ENCODE data around the gene TMEM236.

DNA sequence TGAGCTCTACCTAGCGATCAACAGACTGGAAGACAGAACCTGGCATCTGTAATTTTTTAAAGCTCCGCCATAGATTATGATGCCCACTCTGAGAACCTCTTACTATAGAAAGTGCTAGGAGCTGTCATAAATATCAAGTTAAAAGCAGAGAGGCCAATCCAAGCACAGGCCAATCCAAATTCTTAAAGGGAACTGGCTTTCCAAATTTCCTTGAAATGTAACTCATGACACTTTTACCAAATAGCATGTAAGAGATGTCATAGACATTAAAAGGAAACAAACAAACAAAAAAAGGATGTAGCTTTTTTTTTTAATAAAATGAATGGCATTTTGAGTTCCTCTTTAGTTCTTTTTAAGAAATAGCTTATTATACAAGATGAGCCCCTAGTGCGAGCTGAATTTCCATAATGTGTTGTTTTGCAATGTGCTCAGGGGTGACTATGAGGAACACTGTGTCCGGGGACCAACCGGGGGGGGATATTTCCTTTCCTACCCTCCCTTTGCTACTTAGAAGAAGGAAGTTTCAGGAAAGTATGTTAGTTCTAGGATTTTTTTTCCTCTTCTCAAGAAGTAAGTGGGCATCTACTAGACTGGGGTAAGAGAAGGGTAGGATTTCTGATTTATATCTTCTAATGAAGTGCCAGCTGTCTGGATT is 33.4 kb downstream of the TMEM236 start:
- TF ChIP-seq POLR2A (IDR thresholded peaks at IDR 0.05; ENCODE audit: low read depth, low read length), result no peak
- TF ChIP-seq, protein P1, sequence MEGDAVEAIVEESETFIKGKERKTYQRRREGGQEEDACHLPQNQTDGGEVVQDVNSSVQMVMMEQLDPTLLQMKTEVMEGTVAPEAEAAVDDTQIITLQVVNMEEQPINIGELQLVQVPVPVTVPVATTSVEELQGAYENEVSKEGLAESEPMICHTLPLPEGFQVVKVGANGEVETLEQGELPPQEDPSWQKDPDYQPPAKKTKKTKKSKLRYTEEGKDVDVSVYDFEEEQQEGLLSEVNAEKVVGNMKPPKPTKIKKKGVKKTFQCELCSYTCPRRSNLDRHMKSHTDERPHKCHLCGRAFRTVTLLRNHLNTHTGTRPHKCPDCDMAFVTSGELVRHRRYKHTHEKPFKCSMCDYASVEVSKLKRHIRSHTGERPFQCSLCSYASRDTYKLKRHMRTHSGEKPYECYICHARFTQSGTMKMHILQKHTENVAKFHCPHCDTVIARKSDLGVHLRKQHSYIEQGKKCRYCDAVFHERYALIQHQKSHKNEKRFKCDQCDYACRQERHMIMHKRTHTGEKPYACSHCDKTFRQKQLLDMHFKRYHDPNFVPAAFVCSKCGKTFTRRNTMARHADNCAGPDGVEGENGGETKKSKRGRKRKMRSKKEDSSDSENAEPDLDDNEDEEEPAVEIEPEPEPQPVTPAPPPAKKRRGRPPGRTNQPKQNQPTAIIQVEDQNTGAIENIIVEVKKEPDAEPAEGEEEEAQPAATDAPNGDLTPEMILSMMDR (conservative IDR thresholded peaks at IDR 0.05; ENCODE audit: low read depth, low read length), result no peak
- no peak for TF ChIP-seq MAFK (IDR thresholded peaks at IDR 0.05; ENCODE audit: low read depth, low read length)
- TF ChIP-seq FOS (IDR thresholded peaks at IDR 0.05; ENCODE audit: low read depth, low read length), result no peak
- TF ChIP-seq MAZ (IDR thresholded peaks at IDR 0.05; ENCODE audit: borderline replicate concordance, low read depth, low read length), result no peak
- TF ChIP-seq NFE2L2 (IDR thresholded peaks at IDR 0.05; ENCODE audit: low read depth, low read length), result no peak
- no peak for TF ChIP-seq RAD21 (IDR thresholded peaks at IDR 0.05; ENCODE audit: low read length)
- TF ChIP-seq RFX5 (IDR thresholded peaks at IDR 0.05; ENCODE audit: low read depth, low read length), result no peak
